Gastroesophageal sphincter (tissue), 4 donors: ENCODE measurements around the gene MBOAT1. TPM values are rescaled to one million over a fixed set of nuclear protein-coding genes. Genes with fewer than 3 reads are reported as not detected.

Experiments used
- ATAC-seq: fragments of 150-250 bp; one replicate; pipeline ENCODE4 v1.9.1; 2016; ENCODE audit warnings: mild to moderate bottlenecking, moderate library complexity
- H3K27ac ChIP-seq, 4 donors: fragments of 200-600 bp; sonication (generic) in 3 of 4; 1 replicate in 3 of 4; 2 replicates in 1 of 4; pipeline ENCODE4 v1.5.1; 2016 to 2019
- H3K27me3 ChIP-seq: fragments of 200-600 bp; sonication (generic); one replicate; pipeline ENCODE4 v1.5.1; 2019
- H3K36me3 ChIP-seq, 2 donors: fragments of 200-600 bp; sonication (generic); one replicate each; pipeline ENCODE4 v1.5.1; 2019; ENCODE audit warnings: control low read depth in 1 of 2
- H3K4me1 ChIP-seq, 3 donors: fragments of 200-600 bp; sonication (generic); 1 replicate in 2 of 3; 2 replicates in 1 of 3; pipeline ENCODE4 v1.5.1; 2016 to 2019; ENCODE audit warnings: control low read depth in 2 of 3
- H3K4me3 ChIP-seq, 2 donors: fragments of 200-600 bp; sonication (generic); one replicate each; pipeline ENCODE4 v1.5.1; 2019; ENCODE audit warnings: mild to moderate bottlenecking in 1 of 2, moderate library complexity in 1 of 2
- H3K9me3 ChIP-seq, 3 donors: fragments of 200-600 bp; sonication (generic); one replicate each; pipeline ENCODE4 v1.5.1; 2017 to 2019; ENCODE audit warnings: control low read depth in 2 of 3
- EP300 ChIP-seq: sonication (generic); formaldehyde crosslinking; IDR thresholded peaks from one replicate; pipeline ENCODE4 v1.6.1; 2017; ENCODE audit warnings: antibody characterized with exemption, mild to moderate bottlenecking
- POLR2A ChIP-seq, 2 donors: fragments of 450-650 bp; IDR thresholded peaks; one replicate each; pipeline ENCODE4 v1.6.1; 2017; ENCODE audit warnings: antibody characterized with exemption in 2 of 2, mild to moderate bottlenecking in 2 of 2, moderate library complexity in 1 of 2
- POLR2AphosphoS5 ChIP-seq: sonication (generic); formaldehyde crosslinking; IDR thresholded peaks from one replicate; pipeline ENCODE4 v1.6.1; 2017; ENCODE audit warnings: antibody characterized with exemption
- WGBS, 2 donors: methylation state at CpG; one replicate each; pipeline ENCODE4 v1.1.5; 2018; ENCODE audit warnings: low coverage in 1 of 2; 5-methylcytosine and 5-hydroxymethylcytosine counted together
- total RNA-seq, 4 donors: library from RNA; depleted of rRNA; stranded (reverse); fragments of >200 nt; gene quantifications; one replicate each; pipeline ENCODE4 v1.1.0, GENCODE V29; 2016
- TF ChIP-seq, protein P1 (sequence below), 4 experiments: fragments of 200-600 bp in 2 of 4; fragments of 450-650 bp in 2 of 4; sonication (generic) in 1 of 4; IDR thresholded peaks; one replicate each; pipeline ENCODE4 v1.5.1; 2017 to 2019; ENCODE audit warnings: antibody characterized with exemption in 4 of 4, mild to moderate bottlenecking in 2 of 4, moderate library complexity in 2 of 4

MBOAT1 gene
- total RNA-seq, 4 donors from 2014 or later, result 2.6 to 11.8 (median 4.4) TPM

- Histone ChIP-seq H3K4me3 (no peak overlapping the region), H3K36me3 (no peaks in the 10 kb centered on the region), H3K27ac (no peak overlapping the region), H3K9me3 (no peaks in the 10 kb centered on the region), H3K27me3 (no peaks in the 10 kb centered on the region), H3K4me1 (peaks cover 7 to 23% (median 15%) of the 10 kb centered on the region in 3 donors)
- no peak for ATAC-seq
- 81 to 82% methylated on average over 3 of the region's 3 CpGs for WGBS, 2 donors
- TF ChIP-seq POLR2A (IDR thresholded peaks at IDR 0.05), result no peak
- TF ChIP-seq, protein P1, sequence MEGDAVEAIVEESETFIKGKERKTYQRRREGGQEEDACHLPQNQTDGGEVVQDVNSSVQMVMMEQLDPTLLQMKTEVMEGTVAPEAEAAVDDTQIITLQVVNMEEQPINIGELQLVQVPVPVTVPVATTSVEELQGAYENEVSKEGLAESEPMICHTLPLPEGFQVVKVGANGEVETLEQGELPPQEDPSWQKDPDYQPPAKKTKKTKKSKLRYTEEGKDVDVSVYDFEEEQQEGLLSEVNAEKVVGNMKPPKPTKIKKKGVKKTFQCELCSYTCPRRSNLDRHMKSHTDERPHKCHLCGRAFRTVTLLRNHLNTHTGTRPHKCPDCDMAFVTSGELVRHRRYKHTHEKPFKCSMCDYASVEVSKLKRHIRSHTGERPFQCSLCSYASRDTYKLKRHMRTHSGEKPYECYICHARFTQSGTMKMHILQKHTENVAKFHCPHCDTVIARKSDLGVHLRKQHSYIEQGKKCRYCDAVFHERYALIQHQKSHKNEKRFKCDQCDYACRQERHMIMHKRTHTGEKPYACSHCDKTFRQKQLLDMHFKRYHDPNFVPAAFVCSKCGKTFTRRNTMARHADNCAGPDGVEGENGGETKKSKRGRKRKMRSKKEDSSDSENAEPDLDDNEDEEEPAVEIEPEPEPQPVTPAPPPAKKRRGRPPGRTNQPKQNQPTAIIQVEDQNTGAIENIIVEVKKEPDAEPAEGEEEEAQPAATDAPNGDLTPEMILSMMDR (IDR thresholded peaks at IDR 0.05), result no peak
- TF ChIP-seq POLR2AphosphoS5, result no peak
- no peak for TF ChIP-seq EP300
Observed at GRCh38 chr6:20172842-20173456, 39.3 kb downstream of the MBOAT1 start.

GRCh38 chr6:20170455-20171148 lies 41.7 kb downstream of the MBOAT1 start:
- H3K4me1 ChIP-seq, result peaks cover 7 to 23% (median 15%) of the 10 kb centered on the region in 3 donors
- H3K36me3 ChIP-seq, result no peaks in the 10 kb centered on the region
- TF ChIP-seq POLR2AphosphoS5, result no peak
- TF ChIP-seq, protein P1 (IDR thresholded peaks at IDR 0.05), result no peak
- no peak for TF ChIP-seq POLR2A (IDR thresholded peaks at IDR 0.05)
- TF ChIP-seq EP300, result no peak
- H3K27ac ChIP-seq, result peak overlapping the region in 2 of 4 donors; percentile 54 to 57
- H3K4me3 ChIP-seq, result no peak overlapping the region
- H3K9me3 ChIP-seq, result no peaks in the 10 kb centered on the region
- 92 to 100% methylated on average over 2 to 4 of the region's 4 CpGs for WGBS, 2 donors
- no peaks in the 10 kb centered on the region for H3K27me3 ChIP-seq
- ATAC-seq, result no peak

GRCh38 chr6:20169786-20170185 lies 42.5 kb downstream of the MBOAT1 start:
- 47 to 55% methylated on average over 2 of the region's 2 CpGs for WGBS, 2 donors
- Histone ChIP-seq H3K4me1 (peaks cover 7 to 23% (median 15%) of the 10 kb centered on the region in 3 donors), H3K9me3 (no peaks in the 10 kb centered on the region), H3K27me3 (no peaks in the 10 kb centered on the region), H3K4me3 (no peak overlapping the region), H3K27ac (peak overlapping the region in 3 of 4 donors; percentile 54 to 66 (median 57)), H3K36me3 (no peaks in the 10 kb centered on the region)
- ATAC-seq, result no peak
- TF ChIP-seq POLR2AphosphoS5, result no peak
- no peak for TF ChIP-seq POLR2A (IDR thresholded peaks at IDR 0.05)
- no peak for TF ChIP-seq EP300
- TF ChIP-seq, protein P1 (IDR thresholded peaks at IDR 0.05), result no peak

GRCh38 chr6:20169119-20169557 lies 43.1 kb downstream of the MBOAT1 start:
- Histone ChIP-seq H3K4me1 (peaks cover 7 to 18% (median 15%) of the 10 kb centered on the region in 3 donors), H3K9me3 (no peaks in the 10 kb centered on the region), H3K4me3 (no peak overlapping the region), H3K27ac (peak overlapping the region in 3 of 4 donors; percentile 44 to 57 (median 54)), H3K36me3 (no peaks in the 10 kb centered on the region), H3K27me3 (no peaks in the 10 kb centered on the region)
- 36 to 46% methylated on average over 2 of the region's 2 CpGs for WGBS, 2 donors
- peak; percentile 78 for ATAC-seq
- TF ChIP-seq, protein P1 (IDR thresholded peaks at IDR 0.05), result no peak
- TF ChIP-seq EP300 (no peak), POLR2AphosphoS5 (no peak), POLR2A (IDR thresholded peaks at IDR 0.05) (no peak)
